Cardiac septum (tissue), 1 donor: ENCODE results near the gene MYL12A. TPM values are rescaled to one million over a fixed set of nuclear protein-coding genes. Genes with fewer than 3 reads are reported as not detected.

Experiments used
- DNase-seq: peaks from one replicate; pipeline ENCODE4 v3.0.0-alpha.2; 2020; ENCODE audit warnings: low spot score
- intact Hi-C: fragments of 100-400 bp; cut with DNase I; formaldehyde crosslinking; loops from one replicate; pipeline ENCODE4 v1.14.0; 2022
- total RNA-seq: library from RNA; stranded (reverse); fragmentation: NEBNext Ultra II Directional; extraction: Animal tissue kit (Norgen Biotek cat#: 25700); gene quantifications from one replicate; pipeline ENCODE4 v1.2.1, GENCODE V29; 2021
- donor health status: DM: no; HTN: no; CAD: no.

Gene MYL12A
- total RNA-seq, 1 donor from 2014 or later, result 4,186 TPM

- no peak for DNase-seq
Observed at GRCh38 chr18:3221496-3221895, 26.1 kb upstream of the MYL12A start.

DNA sequence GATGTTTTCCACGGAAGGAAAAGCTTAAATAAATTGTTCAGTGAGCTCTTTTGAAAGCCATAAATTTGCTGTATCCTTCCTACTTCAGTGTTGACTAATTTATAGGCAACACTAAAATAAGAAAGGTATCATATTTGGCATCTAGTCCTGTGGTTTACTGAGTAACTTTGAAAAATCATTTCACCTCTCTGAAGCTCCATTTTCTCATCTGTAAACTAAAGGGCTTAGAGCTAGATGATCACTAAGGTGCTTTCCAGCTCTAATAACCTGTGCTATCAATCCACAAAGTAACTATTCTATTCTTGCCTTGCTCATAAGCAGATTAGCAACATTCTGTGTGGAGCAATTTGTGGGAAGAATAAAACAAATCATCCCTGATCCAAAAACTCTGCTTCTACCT is 24.2 kb upstream of the MYL12A start:
- DNase-seq, result no peak
- intact Hi-C loops, result no loop called here

More at GRCh38 chr18:3221496-3221895, 26.1 kb upstream of the MYL12A start:
- intact Hi-C loops, result no loop called here

DNA sequence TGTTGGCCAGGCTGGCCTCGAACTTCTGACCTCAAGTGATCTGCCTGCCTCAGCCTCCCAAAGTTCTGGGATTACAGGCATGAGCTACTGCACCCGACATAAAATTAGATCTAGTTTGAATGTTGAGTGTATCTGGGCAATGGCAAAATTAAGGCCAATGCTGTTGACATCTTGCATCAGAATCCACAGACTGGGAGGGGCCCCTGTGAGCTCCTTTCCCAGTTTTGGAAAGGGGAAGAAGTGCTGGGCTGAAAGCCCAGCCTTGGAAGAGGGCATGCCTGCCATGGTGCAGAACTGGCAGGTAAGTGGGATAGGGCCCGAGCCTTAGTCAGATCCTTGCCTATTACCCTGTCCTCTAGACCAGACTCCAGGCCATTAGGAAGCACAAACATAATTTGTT is 23.4 kb upstream of the MYL12A start:
- intact Hi-C loops, result no loop called here
- no peak for DNase-seq

DNA sequence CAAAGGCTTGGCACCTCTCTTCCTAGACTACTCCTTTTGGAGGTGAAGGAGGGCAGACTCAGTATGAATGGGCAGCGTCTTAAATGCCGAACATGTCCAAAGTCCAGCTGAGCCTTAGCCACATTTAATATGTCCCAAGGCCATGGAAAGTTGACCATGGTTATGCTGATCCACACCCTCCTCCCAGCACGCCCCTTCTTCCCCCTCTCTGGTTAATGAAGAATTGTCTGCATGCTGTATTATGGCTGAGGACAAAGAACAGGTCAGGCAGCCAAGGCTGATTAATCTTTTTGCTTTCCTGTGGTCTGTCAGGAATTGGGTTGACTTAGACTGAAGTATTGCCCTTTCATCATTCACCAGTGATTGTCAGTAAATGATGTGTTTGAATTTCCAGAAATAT is 22.0 kb upstream of the MYL12A start:
- DNase-seq, result no peak
- intact Hi-C loops, result no loop called here

- intact Hi-C loops, result no loop called here
- DNase-seq, result no peak
Observed at GRCh38 chr18:3226048-3226447, 21.6 kb upstream of the MYL12A start.

DNA sequence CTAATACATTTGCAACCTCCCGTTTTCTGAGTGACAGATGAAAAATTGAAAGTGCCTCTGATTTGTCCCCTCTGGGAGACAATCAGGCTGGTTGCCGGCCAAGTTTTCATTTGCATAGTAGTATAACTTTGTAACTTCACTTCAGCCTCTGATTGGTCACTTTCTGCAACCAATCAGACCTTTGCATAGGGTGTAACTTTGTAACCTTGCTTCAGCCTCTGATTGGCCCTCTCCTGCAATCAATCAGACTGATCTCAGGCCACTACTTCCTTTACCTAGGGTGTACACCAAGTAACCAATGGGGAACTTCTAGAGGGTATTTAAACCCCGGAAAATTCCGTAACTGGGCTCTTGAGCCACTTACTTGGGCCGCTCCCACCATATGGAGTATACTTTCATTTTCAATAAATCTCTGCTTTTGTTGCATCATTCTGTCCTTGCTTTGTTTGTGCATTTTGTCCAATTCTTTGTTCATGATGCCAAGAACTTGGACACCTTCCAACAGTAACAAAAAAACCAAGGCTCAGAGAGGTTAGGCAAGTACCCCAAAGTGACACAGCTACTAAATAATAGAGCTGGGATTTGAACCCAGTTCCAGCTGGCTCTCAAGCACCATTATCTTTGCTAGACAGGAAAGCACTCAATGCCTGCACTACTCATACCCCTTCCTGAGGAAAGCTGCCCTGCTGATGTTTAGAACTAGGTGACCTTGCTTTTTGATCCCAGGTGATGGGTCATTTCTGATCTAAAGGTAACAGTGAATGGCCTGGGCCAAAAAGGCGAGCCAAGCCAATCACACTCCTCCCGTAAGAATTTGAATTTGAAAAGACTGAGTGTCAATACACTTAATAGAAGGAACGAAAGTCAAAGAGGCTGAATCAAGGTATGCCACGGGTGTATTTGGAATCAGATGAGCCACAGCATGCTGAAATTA is 16.9 kb upstream of the MYL12A start:
- intact Hi-C loops, result no loop called here
- DNase-seq, result no peak

GRCh38 chr18:3233004-3233403 is 14.6 kb upstream of the MYL12A start:
- intact Hi-C loops, result no loop called here
- no peak for DNase-seq

DNA sequence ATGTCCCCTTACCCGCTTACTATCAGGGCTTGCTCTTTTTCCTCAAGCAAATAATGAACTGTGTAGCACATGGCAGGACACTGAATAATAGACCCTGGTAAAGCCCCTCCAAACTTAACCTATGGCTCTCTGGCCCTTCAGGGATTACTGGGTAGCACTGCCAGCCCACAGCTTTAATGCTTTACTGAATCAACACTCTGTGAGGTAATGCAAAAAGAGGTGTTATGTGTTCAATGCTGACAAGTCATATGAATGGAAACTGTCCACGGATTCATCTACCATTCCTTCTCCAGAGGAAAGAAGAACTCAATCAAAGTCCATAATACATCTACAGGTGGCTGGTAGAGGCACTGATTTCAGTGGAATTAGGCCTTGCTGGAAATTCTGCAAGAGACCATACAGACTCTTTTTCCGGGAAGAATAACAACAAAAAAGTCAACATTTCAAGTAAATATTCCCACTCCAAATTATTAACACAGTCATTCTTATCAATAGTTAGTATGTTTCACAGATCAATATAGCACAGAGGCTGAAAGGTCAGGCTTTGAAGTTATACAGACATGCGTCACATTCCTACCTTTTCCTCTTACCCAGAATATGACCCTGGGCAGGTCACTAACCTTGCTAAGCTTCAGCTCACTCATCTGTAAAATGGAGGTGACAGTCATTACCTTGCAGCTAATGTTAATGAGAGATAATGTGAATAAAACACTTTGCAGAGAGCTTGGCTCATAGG is 14.0 kb upstream of the MYL12A start:
- intact Hi-C loops, result no loop called here

GRCh38 chr18:3234457-3234856 is 13.1 kb upstream of the MYL12A start:
- intact Hi-C loops, result no loop called here

More for the DNA sequence above, 14.0 kb upstream of the MYL12A start:
- no peak for DNase-seq

DNA sequence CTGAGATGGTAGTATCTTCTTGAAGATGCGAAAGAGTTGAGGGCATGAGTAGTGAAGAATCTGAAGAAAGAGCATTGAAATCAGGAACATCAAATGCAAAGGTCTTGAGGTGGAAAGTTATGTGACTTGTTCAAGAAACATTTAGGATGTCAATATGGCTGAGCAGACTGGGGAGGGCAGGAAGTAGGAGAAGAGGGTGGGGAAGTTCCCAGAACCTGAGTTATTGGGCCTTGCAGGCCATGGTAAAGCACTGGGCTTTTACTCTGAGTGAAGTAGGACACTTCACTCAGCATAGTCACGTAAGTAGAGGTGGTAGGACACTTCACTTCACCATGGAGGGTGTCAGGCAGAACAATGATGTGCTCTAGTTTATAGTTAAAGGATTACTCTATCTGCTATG is 11.8 kb upstream of the MYL12A start:
- no peak for DNase-seq
- intact Hi-C loops, result no loop called here

More at GRCh38 chr18:3234457-3234856, 13.1 kb upstream of the MYL12A start:
- no peak for DNase-seq

DNA sequence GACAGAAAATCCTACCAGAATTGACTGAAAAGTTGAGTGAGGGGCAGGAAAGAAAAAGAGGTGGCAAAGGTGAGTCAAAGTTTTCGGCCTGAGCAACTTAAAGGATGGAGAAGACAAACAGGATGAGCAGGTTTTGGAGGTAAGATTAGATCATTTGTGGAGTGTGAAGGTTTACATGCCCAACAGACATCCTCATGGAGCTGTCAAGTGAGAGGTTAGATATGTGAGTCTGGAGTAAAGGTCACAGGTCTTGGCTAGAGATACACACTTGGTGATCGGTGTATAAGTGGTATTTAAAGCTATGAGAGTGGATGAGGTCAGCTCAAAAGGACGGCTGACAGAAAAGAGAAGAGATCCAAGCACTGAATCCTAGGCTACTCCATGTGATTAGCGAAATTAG is 11.1 kb upstream of the MYL12A start:
- DNase-seq, result no peak
- intact Hi-C loops, result no loop called here

DNA sequence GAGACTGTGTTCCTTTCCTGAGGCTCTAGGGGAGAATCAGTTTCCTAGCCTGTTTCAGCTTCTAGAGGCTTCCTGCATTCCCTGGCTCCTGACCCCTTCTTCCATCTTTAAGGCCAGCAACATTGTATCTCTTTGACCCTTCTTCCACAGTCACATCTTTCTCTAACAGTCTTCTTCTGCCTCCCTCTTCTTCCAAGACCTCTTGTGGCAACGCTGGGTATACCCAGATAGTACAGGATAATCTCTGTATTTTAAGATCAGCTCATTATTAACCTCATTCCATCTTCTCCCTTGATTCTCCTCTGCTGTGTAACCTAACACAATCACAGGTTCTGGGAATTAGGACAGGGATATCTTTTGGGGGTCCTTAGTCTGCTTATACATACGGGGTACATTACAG is 8.9 kb upstream of the MYL12A start:
- no peak for DNase-seq
- intact Hi-C loops, result no loop called here

- intact Hi-C loops, result loop anchor here (5.0 kb wide), 1 partner anchor 313 kb away; no protein-coding TSS in a partner anchor
- DNase-seq, result no peak
Observed at GRCh38 chr18:3245185-3245564, 2.4 kb upstream of the MYL12A start.

DNA sequence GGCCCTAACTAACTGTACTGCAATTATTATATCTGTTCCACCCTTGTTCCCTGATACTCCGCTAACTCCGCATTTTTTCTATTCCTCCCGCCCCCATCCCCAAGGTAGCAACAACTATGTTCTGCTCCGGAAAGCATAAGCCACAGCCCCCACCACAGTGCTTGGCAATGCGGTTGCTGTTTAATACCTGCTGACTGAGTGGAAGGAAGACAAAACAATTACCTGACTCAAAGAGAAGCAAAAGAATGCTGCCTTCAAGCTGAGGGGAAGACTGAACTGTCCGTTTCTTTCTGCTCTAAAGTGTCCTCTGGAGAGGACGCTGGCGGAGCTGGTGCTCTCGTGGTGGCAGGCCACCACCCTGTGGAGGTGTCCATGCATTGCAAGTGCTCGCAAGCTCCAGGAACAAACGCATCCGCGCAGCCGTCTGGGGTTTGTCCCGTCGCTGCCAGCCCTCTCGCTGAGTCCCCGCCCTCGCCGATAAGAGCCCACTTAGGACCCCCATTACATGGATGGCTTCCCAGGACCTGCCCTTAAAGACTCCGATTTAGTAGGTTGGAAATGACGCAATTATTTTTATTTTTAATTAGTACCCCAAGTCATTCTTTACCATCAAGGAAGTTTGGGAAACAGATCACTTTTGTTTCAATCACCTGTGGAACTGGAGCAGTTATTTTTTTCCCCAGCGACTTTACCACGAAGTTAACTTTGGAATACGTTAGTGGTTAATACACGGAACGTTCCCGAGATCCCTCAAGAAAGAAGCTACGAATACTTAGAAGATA is 1.6 kb upstream of the MYL12A start:
- intact Hi-C loops, result loop anchor here (2.0 to 5.0 kb wide), 2 partner anchors 233 to 314 kb away; partner anchors contain the start of gene LPIN2
- DNase-seq, result peak; percentile 96

GRCh38 chr18:3246635-3247239 is 864 bp upstream of the MYL12A start:
- DNase-seq, result no peak
- intact Hi-C loops, result loop anchor here (1.0 to 5.0 kb wide), 3 partner anchors 28 to 314 kb away; partner anchors contain the start of gene LPIN2

- no peak for DNase-seq
- intact Hi-C loops, result loop anchor here (5.0 kb wide), 1 partner anchor 316 kb away; no protein-coding TSS in a partner anchor
Observed at GRCh38 chr18:3248062-3248657, 559 bp downstream of the MYL12A start.

DNA sequence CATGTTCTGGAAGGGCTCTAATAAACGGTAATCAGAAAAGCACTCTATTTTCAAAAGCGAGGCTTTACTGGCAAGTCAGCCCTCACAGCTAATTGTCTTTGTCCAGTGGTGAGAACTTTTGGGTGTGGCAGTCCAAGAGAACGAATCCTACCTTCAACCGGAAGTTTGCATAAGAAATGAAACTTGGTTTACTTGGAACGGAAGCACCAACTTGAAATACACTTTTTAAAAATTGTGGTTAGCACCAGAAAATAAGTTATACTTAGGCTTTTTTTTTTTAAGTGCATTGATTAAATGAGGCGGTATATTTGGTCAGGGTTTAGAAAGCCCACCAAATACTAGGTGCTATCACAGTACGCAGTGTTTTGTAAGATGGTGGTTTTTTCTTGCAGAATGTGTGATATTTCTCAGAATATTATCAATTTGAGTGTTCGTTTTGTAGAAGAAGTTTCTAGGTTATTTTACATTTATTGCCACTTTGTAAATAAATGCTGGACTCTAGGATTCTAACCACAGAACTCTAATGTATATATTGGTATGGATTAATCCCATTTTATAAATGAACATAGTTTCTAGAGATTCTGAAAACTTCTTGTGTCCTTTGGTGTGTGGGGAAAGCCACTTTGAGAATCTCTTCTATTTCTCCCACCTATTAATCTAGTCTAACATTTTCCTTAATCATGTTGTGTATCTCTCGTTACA is 1.2 kb downstream of the MYL12A start:
- no peak for DNase-seq
- intact Hi-C loops, result loop anchor here (5.0 kb wide), 1 partner anchor 317 kb away; no protein-coding TSS in a partner anchor
